Measurements from ENCODE around the gene ZMIZ2. TPM values are rescaled to one million over a fixed set of nuclear protein-coding genes. Genes with fewer than 3 reads are reported as not detected.

Gene ZMIZ2
- total RNA-seq, 4 donors from 2014 or later: 12.4 to 36.0 (median 28.4) TPM

GRCh38 chr7:44811093-44811492, 62.4 kb downstream of the ZMIZ2 start:
- TF ChIP-seq EP300 (IDR thresholded peaks at IDR 0.05) (no peak), POLR2AphosphoS5 (IDR thresholded peaks at IDR 0.05) (no peak), POLR2A (IDR thresholded peaks at IDR 0.05; ENCODE audit: low read depth) (no peak)
- TF ChIP-seq, protein P1, sequence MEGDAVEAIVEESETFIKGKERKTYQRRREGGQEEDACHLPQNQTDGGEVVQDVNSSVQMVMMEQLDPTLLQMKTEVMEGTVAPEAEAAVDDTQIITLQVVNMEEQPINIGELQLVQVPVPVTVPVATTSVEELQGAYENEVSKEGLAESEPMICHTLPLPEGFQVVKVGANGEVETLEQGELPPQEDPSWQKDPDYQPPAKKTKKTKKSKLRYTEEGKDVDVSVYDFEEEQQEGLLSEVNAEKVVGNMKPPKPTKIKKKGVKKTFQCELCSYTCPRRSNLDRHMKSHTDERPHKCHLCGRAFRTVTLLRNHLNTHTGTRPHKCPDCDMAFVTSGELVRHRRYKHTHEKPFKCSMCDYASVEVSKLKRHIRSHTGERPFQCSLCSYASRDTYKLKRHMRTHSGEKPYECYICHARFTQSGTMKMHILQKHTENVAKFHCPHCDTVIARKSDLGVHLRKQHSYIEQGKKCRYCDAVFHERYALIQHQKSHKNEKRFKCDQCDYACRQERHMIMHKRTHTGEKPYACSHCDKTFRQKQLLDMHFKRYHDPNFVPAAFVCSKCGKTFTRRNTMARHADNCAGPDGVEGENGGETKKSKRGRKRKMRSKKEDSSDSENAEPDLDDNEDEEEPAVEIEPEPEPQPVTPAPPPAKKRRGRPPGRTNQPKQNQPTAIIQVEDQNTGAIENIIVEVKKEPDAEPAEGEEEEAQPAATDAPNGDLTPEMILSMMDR (IDR thresholded peaks at IDR 0.05): no peak
- DNase-seq (ENCODE audit: extremely low spot score): no peak
- H3K4me1 ChIP-seq: no peaks in the 10 kb centered on the region
- no peaks in the 10 kb centered on the region for H3K9me3 ChIP-seq
- no peaks in the 10 kb centered on the region for H3K27me3 ChIP-seq
- no peak overlapping the region for H3K4me3 ChIP-seq
- H3K27ac ChIP-seq (replicated peaks in 1 of 4): no peak overlapping the region
- H3K36me3 ChIP-seq: no peaks in the 10 kb centered on the region
- intact Hi-C loops (cut with DNase I): no loop called here

- 89% methylated on average over 6 of the region's 6 CpGs for WGBS
- Histone ChIP-seq H3K27ac (replicated peaks in 1 of 4) (no peak overlapping the region), H3K4me3 (no peak overlapping the region), H3K36me3 (no peaks in the 10 kb centered on the region), H3K27me3 (no peaks in the 10 kb centered on the region), H3K9me3 (no peaks in the 10 kb centered on the region), H3K4me1 (no peaks in the 10 kb centered on the region)
- intact Hi-C loops (cut with DNase I): no loop called here
- TF ChIP-seq, protein P1 (IDR thresholded peaks at IDR 0.05): no peak
- no peak for TF ChIP-seq POLR2AphosphoS5 (IDR thresholded peaks at IDR 0.05)
- no peak for TF ChIP-seq EP300 (IDR thresholded peaks at IDR 0.05)
- TF ChIP-seq POLR2A (IDR thresholded peaks at IDR 0.05; ENCODE audit: low read depth): no peak
- no peak for DNase-seq (ENCODE audit: extremely low spot score)
Measured at GRCh38 chr7:44811571-44811970, 62.9 kb downstream of the ZMIZ2 start.

GRCh38 chr7:44814919-44815318, 66.3 kb downstream of the ZMIZ2 start:
- no peak for DNase-seq (ENCODE audit: extremely low spot score)
- H3K36me3 ChIP-seq: no peaks in the 10 kb centered on the region
- no peaks in the 10 kb centered on the region for H3K9me3 ChIP-seq
- H3K4me3 ChIP-seq: no peak overlapping the region
- H3K27ac ChIP-seq (replicated peaks in 1 of 4): no peak overlapping the region
- intact Hi-C loops (cut with DNase I): no loop called here
- H3K27me3 ChIP-seq: no peaks in the 10 kb centered on the region
- TF ChIP-seq, protein P1 (IDR thresholded peaks at IDR 0.05): no peak
- TF ChIP-seq POLR2AphosphoS5 (IDR thresholded peaks at IDR 0.05): no peak
- no peak for TF ChIP-seq POLR2A (IDR thresholded peaks at IDR 0.05; ENCODE audit: low read depth)
- no peak for TF ChIP-seq EP300 (IDR thresholded peaks at IDR 0.05)
- no peaks in the 10 kb centered on the region for H3K4me1 ChIP-seq
- WGBS: 80% methylated on average over 2 of the region's 2 CpGs

DNA sequence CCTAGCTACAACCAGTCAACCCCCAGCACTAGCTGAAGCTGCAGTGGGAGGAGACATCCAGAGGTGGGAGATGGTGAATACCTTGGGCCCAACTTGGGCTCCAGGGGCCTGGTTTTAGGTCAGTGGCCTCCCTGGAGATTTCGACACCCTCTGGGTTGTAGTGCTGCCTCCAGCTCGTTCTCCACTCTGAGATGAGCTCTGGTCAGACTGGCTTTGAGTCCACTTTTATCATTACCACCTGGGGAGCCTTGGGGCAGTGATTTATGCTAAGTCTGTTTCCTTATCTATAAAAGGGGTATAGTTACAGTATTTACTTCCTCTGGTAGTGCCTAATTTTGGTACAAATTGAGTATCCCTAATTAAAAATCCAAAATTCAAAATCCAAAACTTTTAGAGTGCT, 70.6 kb downstream of the ZMIZ2 start:
- intact Hi-C loops (cut with DNase I): no loop called here
- Histone ChIP-seq H3K27me3 (no peaks in the 10 kb centered on the region), H3K36me3 (no peaks in the 10 kb centered on the region), H3K4me1 (no peaks in the 10 kb centered on the region), H3K4me3 (no peak overlapping the region), H3K9me3 (no peaks in the 10 kb centered on the region), H3K27ac (replicated peaks in 1 of 4) (no peak overlapping the region)
- 86% methylated on average over 2 of the region's 2 CpGs for WGBS
- TF ChIP-seq, protein P1 (IDR thresholded peaks at IDR 0.05): no peak
- TF ChIP-seq POLR2AphosphoS5 (IDR thresholded peaks at IDR 0.05) (no peak), EP300 (IDR thresholded peaks at IDR 0.05) (no peak), POLR2A (IDR thresholded peaks at IDR 0.05; ENCODE audit: low read depth) (no peak)
- DNase-seq (ENCODE audit: extremely low spot score): no peak

Other genes starting within 250 kb of the ZMIZ2 start
- gene NPC1L1, start 207.5 kb upstream of the ZMIZ2 start, total RNA-seq: under 1 TPM in 2 of 4 donors, not detected in 2; 0.17 to 0.57 TPM
- gene DDX56, start 174.9 kb upstream of the ZMIZ2 start, total RNA-seq: 10 to 100 TPM; 35.3 to 54.2 (median 49.4) TPM
- gene TMED4, start 166.6 kb upstream of the ZMIZ2 start, total RNA-seq: 100 to 1,000 TPM in 2 of 4 donors, 10 to 100 TPM in 2; 82.3 to 154 (median 116) TPM
- 100 to 1,000 TPM; 135 to 184 (median 145) TPM for gene OGDH, start 142.2 kb upstream of the ZMIZ2 start, total RNA-seq
- 1,000 to 10,000 TPM; 1,223 to 1,666 (median 1,462) TPM for gene PPIA, start 47.8 kb downstream of the ZMIZ2 start, total RNA-seq
- 100 to 1,000 TPM; 175 to 227 (median 203) TPM for gene H2AZ2, start 99.2 kb downstream of the ZMIZ2 start, total RNA-seq
- gene PURB, start 136.7 kb downstream of the ZMIZ2 start, total RNA-seq: 10 to 100 TPM; 40.9 to 50.2 (median 46.3) TPM
- gene MYO1G, start 230.2 kb downstream of the ZMIZ2 start, total RNA-seq: 1 to 10 TPM in 3 of 4 donors, under 1 TPM in 1; 0.78 to 6.8 (median 3.1) TPM

Data from esophagus muscularis mucosa (tissue), 4 donors.